Heart right ventricle (tissue), 16 donors: Measurements from ENCODE around the gene ALPK1. TPM values are rescaled to one million over a fixed set of nuclear protein-coding genes. Genes with fewer than 3 reads are reported as not detected.
A peak's percentile ranks its signal among the peaks of the same experiment; 100 is the strongest.

Experiments
- ATAC-seq, 8 donors: fragments of 200-7000 bp; cut with Tn5 transposase; one replicate each; pipeline ENCODE4 v1.9.1; 2020; ENCODE audit warnings: mild to moderate bottlenecking in 8 of 8, moderate library complexity in 8 of 8, moderate number of reproducible peaks in 1 of 8
- DNase-seq, 2 donors: peaks; one replicate each; pipeline ENCODE4 v3.0.0-alpha.2; 2020
- H3K27ac ChIP-seq, 10 donors: fragments of 200-600 bp; sonication (generic) in 2 of 10; one replicate each; pipeline versions ENCODE4 v1.5.0 to v1.8.0; 2020 to 2022; ENCODE audit warnings: mild to moderate bottlenecking in 3 of 10
- H3K27me3 ChIP-seq, 7 donors: fragments of 200-600 bp; one replicate each; pipeline ENCODE4 v1.8.0; 2021 to 2022; ENCODE audit warnings: mild to moderate bottlenecking in 2 of 7
- H3K36me3 ChIP-seq, 9 donors: fragments of 200-600 bp; sonication (generic) in 1 of 9; one replicate each; pipeline versions ENCODE4 v1.5.0 to v1.8.0; 2020 to 2022; ENCODE audit warnings: mild to moderate bottlenecking in 2 of 9
- H3K4me1 ChIP-seq, 9 donors: fragments of 200-600 bp; sonication (generic) in 1 of 9; one replicate each; pipeline versions ENCODE4 v1.5.0 to v1.8.0; 2020 to 2022; ENCODE audit warnings: mild to moderate bottlenecking in 4 of 9
- H3K4me3 ChIP-seq, 10 donors: fragments of 200-600 bp; sonication (generic) in 2 of 10; one replicate each; pipeline versions ENCODE4 v1.5.0 to v1.8.0; 2020 to 2022; ENCODE audit warnings: mild to moderate bottlenecking in 7 of 10, moderate library complexity in 2 of 10
- H3K9me3 ChIP-seq, 11 donors: fragments of 200-600 bp in 10 of 11; sonication (generic) in 2 of 11; one replicate each; pipeline versions ENCODE4 v1.5.0 to v1.8.0; 2013 to 2022; ENCODE audit warnings: mild to moderate bottlenecking in 2 of 11, control low read depth in 1 of 11, moderate library complexity in 1 of 11
- CTCF ChIP-seq, 9 donors: fragments of 200-600 bp; sonication (generic) in 2 of 9; IDR thresholded peaks; one replicate each; pipeline versions ENCODE4 v1.5.0 to v1.8.0; 2021 to 2022; ENCODE audit warnings: antibody characterized with exemption in 9 of 9, mild to moderate bottlenecking in 5 of 9, moderate library complexity in 1 of 9
- WGBS, 2 donors: extraction: QIAGEN DNeasy Blood & Tissue Kit; methylation state at CpG; one replicate each; pipeline ENCODE4 v1.1.7; 2013; ENCODE audit warnings: inconsistent platforms in 1 of 2; 5-methylcytosine and 5-hydroxymethylcytosine counted together
- intact Hi-C, 10 donors: fragments of 100-400 bp; cut with DNase I; formaldehyde crosslinking; loops; one replicate each; pipeline versions ENCODE4 v1.11.1 to v1.14.2; 2022
- polyA plus RNA-seq, 2 donors: library from polyadenylated mRNA; stranded (reverse); fragments of 200-250 nt; gene quantifications; one replicate each; pipeline ENCODE4 v1.2.3, GENCODE V29; 2013
- total RNA-seq, 10 donors: library from RNA; stranded (reverse); fragmentation: NEBNext Ultra II Directional in 3 of 10; extraction: Animal tissue kit (Norgen Biotek cat#: 25700) in 3 of 10; gene quantifications; one replicate each; pipeline versions ENCODE4 v1.2.1 to v1.2.4, GENCODE V29; 2021 to 2023
- donor health status: Arrhythmogenic right ventricular cardiomyopathy.
- donor health status: ischemic (EF 13 %, LVEDD 7.1; RV severe dilation, severe dysfunction).
- donor health status: healthy with polysubstance abuse.
- donor health status: DM: no; HTN: yes; CAD: no.
- donor health status: DM: no; HTN: no; CAD: no.
- donor health status: ischemic (EF 25% LVEDD 6.9; RV normal size, moderate dysfunction).
- donor health status: ischemic (EF 25% LVEDD 5.7; RV mildly dilated, moderate dysfunction).
- donor health status: healthy.
- donor health status: DM: yes; HTN: yes; CAD: no.
- donor health status: Ischemic cardiomyopathy.
- donor health status: ischemic (EF 35%, LVEDD 5.7; RV mildly dilated, moderate dysfunction).
- donor health status: nonischemic (EF 11% LVEDD 7.7; RV severe dilation, severe dysfunction).
- donor health status: DM: yes; HTN: yes; CAD: no.
- donor health status: PGD.
- donor health status: ischemic (EF 29% LVEDD 5.4; RV normal size, mild dysfunction).
- donor health status: nonischemic (EF 23%, LVEDD 6.1; RV moderate dilation, normal function).

ALPK1 gene
- total and polyA plus RNA-seq, 12 donors, result 1.1 to 11.0 (median 4.4) TPM

DNA sequence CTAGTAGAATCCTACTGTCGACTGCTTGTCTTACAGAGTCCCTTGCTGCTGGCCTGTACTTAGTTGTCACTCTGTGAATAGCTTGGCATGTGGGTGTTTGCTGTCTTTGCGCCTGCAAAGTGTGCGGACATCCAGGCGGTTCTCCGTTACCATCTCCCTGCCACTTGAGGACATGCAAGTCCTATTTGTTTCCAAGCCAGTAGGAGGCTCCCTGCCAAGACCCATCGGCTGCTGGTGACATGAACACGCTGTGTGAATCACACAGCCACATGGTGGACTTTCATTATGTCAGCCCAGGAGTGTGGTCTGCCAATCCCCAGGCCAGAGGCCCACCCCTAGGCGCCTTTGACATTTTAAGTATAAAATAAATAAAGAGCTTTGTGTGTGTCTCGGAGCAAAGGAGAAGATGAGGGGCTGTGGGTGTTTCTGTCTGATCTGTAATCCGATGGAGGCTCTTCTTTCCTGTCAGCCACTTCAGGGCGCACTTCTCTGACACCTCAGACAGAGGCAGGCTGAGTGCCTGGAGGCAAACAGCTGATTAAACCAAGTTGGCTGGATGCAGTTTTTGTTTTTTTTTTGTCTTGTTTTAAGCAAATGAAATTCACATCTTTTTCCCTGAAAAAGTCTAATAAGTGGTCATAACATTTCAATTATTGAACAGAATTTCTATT, 51.5 kb downstream of the ALPK1 start:
- Histone ChIP-seq H3K27me3 (no peaks in the 10 kb centered on the region), H3K36me3 (peaks cover 0 to under 1% (median 0%) of the 10 kb centered on the region in 9 donors), H3K27ac (peak overlapping the region in 5 of 10 donors; percentile 21 to 54 (median 53)), H3K9me3 (peaks cover 0 to 4% (median 0%) of the 10 kb centered on the region in 11 donors), H3K4me1 (peaks cover 0 to 14% (median 6%) of the 10 kb centered on the region in 9 donors), H3K4me3 (peak overlapping the region in 4 of 10 donors; percentile 7 to 26 (median 14))
- WGBS, 2 donors, result 21 to 34% methylated on average over 11 of the region's 11 CpGs
- TF ChIP-seq CTCF (IDR thresholded peaks at IDR 0.05), result peak in 6 of 9 donors; percentile 22 to 44 (median 31)
- intact Hi-C loops, result no loop called here
- ATAC-seq (peak; percentile 90 to 100 (median 98)), DNase-seq (peak; percentile 69 to 84)

DNA sequence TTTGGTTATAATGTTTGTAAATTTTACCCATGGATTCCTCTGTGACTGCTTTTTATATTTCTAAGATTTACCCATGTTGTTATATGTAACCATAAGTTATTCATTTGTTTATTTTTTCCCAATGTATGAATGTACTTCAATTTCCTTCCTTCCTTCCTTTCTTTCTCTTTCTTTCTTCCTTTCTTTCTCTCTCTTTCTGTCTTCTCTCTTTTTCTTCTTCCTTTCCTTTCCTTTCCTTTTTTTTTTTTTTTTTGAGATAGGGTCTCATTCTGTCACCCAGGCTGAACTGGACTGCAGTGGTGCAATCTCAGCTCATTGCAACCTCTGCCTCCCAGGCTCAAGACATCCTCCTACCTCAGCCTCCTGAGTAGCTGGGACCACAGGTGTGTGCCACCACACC, 55.6 kb downstream of the ALPK1 start:
- Histone ChIP-seq H3K4me3 (no peak overlapping the region), H3K4me1 (peaks cover 0 to 14% (median 6%) of the 10 kb centered on the region in 9 donors), H3K27me3 (no peaks in the 10 kb centered on the region), H3K27ac (no peak overlapping the region), H3K36me3 (peaks cover 0 to 10% (median 0%) of the 10 kb centered on the region in 9 donors), H3K9me3 (peaks cover 0 to 4% (median 0%) of the 10 kb centered on the region in 11 donors)
- DNase-seq (no peak), ATAC-seq (no peak)
- intact Hi-C loops, result no loop called here
- TF ChIP-seq CTCF (IDR thresholded peaks at IDR 0.05), result no peak

DNA sequence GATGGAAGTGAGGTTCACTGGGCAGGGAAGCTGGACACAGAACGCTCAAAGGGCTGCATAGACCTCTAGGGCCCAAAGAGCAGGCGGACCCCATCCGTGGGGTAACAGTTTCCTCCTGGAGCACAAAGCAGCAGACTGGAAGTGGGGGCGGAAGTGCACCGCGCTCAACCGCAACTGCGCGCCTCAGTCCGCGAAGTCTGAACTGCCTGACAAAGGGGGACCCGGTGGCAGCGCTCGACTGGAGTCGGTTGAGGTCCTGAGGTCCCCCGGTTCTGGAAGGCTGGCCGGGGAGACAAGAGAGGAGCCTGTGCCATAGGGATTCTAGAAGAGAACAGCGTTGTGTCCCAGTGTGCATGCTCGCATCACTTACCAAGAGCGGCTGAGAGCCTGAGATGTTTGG, 58.5 kb downstream of the ALPK1 start:
- no peak for ATAC-seq
- Histone ChIP-seq H3K4me1 (no peaks in the 10 kb centered on the region), H3K9me3 (peaks cover 0 to 11% (median 0%) of the 10 kb centered on the region in 11 donors), H3K36me3 (peaks cover 0 to 10% (median 0%) of the 10 kb centered on the region in 9 donors), H3K27me3 (no peaks in the 10 kb centered on the region), H3K4me3 (no peak overlapping the region), H3K27ac (no peak overlapping the region)
- intact Hi-C loops, result no loop called here
- TF ChIP-seq CTCF (IDR thresholded peaks at IDR 0.05), result no peak
- WGBS, 2 donors, result 96 to 97% methylated on average over 20 of the region's 20 CpGs
- no peak for DNase-seq

DNA sequence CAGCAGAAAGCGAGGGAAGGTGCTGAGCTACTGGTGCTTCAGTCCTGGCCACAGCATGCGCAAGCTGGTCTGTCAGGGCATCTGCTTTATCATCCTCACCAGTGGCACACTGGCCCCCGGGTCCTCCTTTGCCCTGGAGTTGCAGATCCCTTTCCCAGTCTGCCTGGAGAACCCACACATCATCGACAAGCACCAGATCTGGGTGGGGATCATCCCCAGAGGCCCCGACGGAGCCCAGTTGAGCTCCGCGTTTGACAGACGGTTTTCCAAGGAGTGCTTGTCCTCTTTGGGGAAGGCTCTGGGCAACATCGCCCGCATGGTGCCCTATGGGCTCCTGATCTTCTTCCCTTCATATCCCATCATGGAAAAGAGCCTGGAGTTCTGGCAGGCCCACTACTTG, 60.3 kb downstream of the ALPK1 start:
- ATAC-seq (no peak), DNase-seq (no peak)
- Histone ChIP-seq H3K4me1 (no peaks in the 10 kb centered on the region), H3K4me3 (no peak overlapping the region), H3K36me3 (peaks cover 0 to 16% (median 0%) of the 10 kb centered on the region in 9 donors), H3K27me3 (no peaks in the 10 kb centered on the region), H3K27ac (no peak overlapping the region), H3K9me3 (peaks cover 0 to 19% (median 0%) of the 10 kb centered on the region in 11 donors)
- WGBS, 2 donors, result 97 to 98% methylated on average over 11 of the region's 11 CpGs
- no peak for TF ChIP-seq CTCF (IDR thresholded peaks at IDR 0.05)
- intact Hi-C loops, result no loop called here
